Mononuclear cell (primary cell): ENCODE data around the gene B3GNT9. TPM values are rescaled to one million over a fixed set of nuclear protein-coding genes. Genes with fewer than 3 reads are reported as not detected.
A peak's percentile ranks its signal among the peaks of the same experiment; 100 is the strongest.

Experiments used
- H3K27me3 ChIP-seq: 2 replicates; pipeline ENCODE4 v1.6.0; 2011; ENCODE audit warnings: low read length, control low read depth; ENCODE audit not compliant: insufficient read depth
- H3K4me1 ChIP-seq: 2 replicates; pipeline ENCODE4 v1.5.1; 2011; ENCODE audit warnings: mild to moderate bottlenecking, low read length, control low read depth; ENCODE audit not compliant: insufficient read depth
- H3K4me3 ChIP-seq: 2 replicates; pipeline ENCODE4 v1.5.1; 2011; ENCODE audit warnings: mild to moderate bottlenecking, low read length, moderate library complexity
- H3K9me3 ChIP-seq: 2 replicates; pipeline ENCODE4 v1.5.1; 2011; ENCODE audit warnings: low read depth, mild to moderate bottlenecking, control low read depth, low read length
- total RNA-seq: library from RNA; depleted of rRNA; stranded (reverse); fragments of >200 nt; gene quantifications from one replicate; pipeline ENCODE4 v1.2.3, GENCODE V29; 2012

The B3GNT9 gene
- total RNA-seq, 1 donor: 2.0 TPM

DNA sequence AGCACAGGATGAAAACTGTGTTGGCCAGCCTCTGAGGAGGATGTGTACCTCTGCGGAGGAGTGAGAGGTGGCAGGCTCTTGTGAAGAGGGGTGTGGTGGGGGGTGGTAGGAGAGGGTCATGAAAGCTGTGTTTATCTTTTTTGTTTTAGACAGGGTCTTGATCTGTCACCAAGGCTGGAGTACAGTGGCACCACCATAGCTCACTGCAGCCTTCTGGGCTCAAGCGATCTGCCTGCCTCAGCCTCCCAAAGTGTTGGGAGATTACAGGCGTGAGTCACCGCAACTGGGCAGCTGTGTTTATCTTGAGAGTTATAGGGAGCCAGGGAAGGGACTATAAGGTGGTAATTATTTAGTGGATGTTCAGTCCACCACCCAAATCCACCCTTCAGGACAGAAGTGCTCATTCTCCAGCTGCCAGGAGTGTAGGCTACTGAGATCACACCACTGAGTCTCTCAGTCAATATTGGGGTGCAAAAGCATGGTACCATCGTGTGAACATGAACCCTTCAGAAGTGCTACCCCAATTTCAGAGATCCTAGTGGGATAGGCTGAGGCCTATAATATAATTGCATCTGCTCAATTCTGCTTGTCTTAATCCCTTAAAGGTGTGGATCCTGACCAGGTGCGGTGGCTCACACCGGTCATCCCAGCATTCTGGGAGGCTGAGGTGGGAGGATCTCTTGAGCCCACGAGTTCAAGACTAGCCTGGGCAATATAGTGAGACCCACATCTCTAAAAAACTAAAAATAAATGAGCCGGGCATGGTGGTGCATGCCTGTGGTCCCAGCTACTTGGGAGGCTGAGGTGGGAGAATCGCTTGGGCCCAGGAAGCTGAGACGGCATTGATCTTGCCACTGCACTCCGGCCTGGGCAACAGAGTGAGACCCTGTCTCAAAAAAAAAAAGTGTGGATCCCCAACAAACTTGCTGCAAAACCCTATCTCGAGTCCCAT, 39.9 kb upstream of the B3GNT9 start:
- Histone ChIP-seq H3K4me3 (no peak overlapping the region), H3K27me3 (no peaks in the 10 kb centered on the region), H3K9me3 (no peaks in the 10 kb centered on the region), H3K4me1 (peaks cover 32% of the 10 kb centered on the region)

GRCh38 chr16:67190041-67190440, 39.2 kb upstream of the B3GNT9 start, which contains the start of gene EXOC3L1:
TSS of gene EXOC3L1 (minus strand) at chr16:67190136. CDS start at chr16:67189676, 460 bp downstream.
- Histone ChIP-seq H3K4me3 (no peak within 1 kb of the TSS), H3K9me3 (no peaks in the 10 kb centered on the region), H3K4me1 (peaks cover 39% of the 10 kb centered on the region), H3K27me3 (no peaks in the 10 kb centered on the region)

DNA sequence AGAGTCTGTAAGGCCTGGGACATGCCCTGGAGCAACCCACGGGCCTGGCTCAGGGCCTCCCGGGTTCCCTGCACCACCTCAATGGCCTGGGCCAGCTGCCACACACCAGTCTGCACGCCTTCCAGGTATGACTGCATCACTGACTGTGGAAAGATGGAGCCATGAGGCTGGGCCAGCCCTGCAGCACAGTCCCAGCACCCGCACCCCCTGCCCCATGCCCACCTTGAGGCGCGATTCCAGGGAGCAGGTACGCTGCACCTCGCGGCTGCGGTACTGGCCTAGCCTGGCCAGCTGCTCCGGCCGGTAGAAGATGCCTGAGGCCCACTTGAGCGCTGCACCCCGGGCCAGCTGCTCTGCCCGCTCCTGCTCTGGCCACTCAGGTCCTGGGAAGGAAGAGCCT, 38.0 kb upstream of the B3GNT9 start:
- Histone ChIP-seq H3K27me3 (no peaks in the 10 kb centered on the region), H3K4me1 (peaks cover 43% of the 10 kb centered on the region), H3K4me3 (no peak overlapping the region), H3K9me3 (no peaks in the 10 kb centered on the region)

DNA sequence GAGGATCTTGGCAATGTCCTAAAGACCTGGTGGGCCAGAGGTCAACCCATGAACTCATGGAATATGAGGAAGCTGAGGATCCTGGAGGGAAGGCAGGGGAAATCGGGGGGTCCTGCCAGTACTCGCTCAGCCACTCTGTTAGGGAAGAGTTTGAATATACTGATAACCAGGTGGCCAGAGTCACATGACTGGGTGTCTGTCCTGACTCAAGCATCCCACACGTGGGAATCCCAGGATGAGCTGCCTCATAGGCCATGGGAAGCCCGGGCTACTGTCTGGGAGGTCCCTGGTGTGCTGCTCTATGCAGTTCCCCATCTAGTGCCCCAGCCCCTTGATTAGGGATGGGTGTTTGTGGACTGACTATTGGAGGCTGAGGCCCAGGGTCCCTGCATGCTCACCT, 37.5 kb upstream of the B3GNT9 start:
- Histone ChIP-seq H3K4me3 (no peak overlapping the region), H3K27me3 (no peaks in the 10 kb centered on the region), H3K4me1 (peaks cover 39% of the 10 kb centered on the region), H3K9me3 (no peaks in the 10 kb centered on the region)

DNA sequence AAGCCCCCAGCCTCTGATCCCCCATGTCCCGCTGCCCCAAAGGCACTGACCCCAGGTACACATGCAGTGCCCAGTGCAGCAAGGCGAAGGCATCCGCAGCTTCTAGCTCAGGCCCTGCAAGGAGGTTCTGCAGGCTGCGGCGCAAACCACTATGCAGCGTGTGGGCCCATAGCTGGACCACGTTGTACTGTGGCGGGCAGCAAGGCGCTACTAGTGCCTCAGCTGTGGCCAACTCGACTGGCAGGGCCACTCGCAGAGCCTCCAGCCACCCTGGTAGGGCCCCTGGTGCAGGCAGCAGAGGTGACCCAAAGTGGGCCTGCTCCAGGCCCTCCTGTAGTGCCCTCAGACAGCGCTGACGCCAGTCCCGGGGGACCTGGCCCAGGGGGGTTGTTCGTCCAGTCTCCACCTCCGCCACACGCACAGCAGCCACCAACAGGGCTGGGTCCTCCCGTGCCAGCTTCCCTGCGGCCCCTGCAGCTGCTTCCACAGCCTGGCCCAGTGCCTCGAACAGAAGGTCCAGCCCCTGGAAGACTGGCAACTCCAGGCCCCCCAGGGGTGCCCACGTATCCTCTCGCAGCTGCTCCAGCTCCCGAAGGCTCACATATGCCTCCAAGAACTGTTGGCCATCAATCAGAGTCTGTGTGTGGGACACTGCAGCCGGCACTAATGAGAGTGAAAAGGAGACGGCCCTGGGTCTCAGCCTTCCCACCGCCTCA, 36.5 kb upstream of the B3GNT9 start:
- H3K27me3 ChIP-seq: no peaks in the 10 kb centered on the region
- H3K9me3 ChIP-seq: no peaks in the 10 kb centered on the region
- no peak overlapping the region for H3K4me3 ChIP-seq
- H3K4me1 ChIP-seq: peaks cover 39% of the 10 kb centered on the region

- Histone ChIP-seq H3K27me3 (no peaks in the 10 kb centered on the region), H3K4me3 (no peak overlapping the region), H3K9me3 (no peaks in the 10 kb centered on the region), H3K4me1 (peaks cover 36% of the 10 kb centered on the region)
Observed at GRCh38 chr16:67186550-67186950, 35.8 kb upstream of the B3GNT9 start.

- H3K4me1 ChIP-seq: peaks cover 33% of the 10 kb centered on the region
- H3K27me3 ChIP-seq: no peaks in the 10 kb centered on the region
- H3K4me3 ChIP-seq: peak overlapping the region; percentile 71
- H3K9me3 ChIP-seq: no peaks in the 10 kb centered on the region
Observed at GRCh38 chr16:67185651-67186134, 34.9 kb upstream of the B3GNT9 start.

DNA sequence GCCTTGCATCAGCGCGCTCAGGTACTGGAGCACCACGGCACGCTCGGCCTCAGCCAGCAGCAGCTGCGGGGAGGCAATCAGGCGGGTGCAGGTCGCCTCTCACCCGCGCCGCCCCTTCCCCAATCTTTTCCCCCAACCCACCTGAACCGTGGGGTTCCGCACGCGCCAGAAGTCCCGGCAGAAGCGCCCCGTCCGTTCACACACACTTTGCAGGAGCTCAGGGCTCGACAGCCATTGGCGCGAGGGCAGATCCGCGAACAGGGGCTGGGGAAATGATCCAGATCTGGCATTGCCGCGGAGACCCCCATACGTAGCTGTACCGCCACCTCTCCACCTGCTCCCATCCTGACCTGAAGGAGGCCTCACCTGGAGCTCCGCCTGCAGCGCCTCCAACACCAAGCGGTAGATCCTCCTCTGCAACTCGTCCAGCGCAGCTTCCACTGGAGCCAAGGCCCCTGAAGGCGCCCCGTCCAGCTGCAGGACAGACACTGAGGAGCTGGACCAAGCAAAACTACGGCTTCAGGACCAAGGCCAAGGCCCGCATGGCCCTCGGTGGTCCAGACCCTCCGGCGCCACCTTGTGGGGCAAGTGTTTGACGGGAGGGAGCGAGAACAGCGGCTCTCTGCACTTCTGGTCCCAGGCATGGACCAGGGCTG, 34.3 kb upstream of the B3GNT9 start:
- no peaks in the 10 kb centered on the region for H3K27me3 ChIP-seq
- H3K9me3 ChIP-seq: no peaks in the 10 kb centered on the region
- H3K4me3 ChIP-seq: peak overlapping the region; percentile 71
- peaks cover 33% of the 10 kb centered on the region for H3K4me1 ChIP-seq

DNA sequence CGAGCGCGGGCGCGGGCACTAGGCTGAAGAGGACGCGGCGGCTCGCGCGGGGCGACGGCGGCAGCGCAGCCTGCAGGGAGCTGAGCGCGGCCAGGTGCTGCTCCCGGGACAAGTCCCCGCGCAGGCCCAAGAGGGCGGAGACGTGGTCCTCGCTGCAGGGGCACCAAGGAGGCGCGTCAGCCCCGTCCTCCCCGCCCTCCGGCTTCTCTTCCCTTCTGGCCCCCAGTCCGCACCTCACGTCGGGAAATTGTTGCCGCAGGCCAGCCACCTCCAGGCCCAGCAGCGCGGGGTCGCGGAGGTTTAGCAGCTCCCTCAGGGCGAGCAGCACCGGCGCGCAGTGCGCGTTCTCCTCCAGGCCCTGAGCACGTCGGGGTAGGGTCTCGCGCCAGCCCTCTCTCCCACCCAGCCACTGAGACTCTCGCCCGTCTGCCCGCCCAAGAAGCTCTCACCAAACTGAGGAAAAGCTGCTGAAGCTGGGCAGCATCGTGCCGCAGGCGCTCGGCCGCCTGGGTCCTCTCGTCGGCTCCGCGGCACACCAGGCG, 33.7 kb upstream of the B3GNT9 start:
- H3K27me3 ChIP-seq: no peaks in the 10 kb centered on the region

GRCh38 chr16:67183627-67184452, 33.0 kb upstream of the B3GNT9 start, which contains the start of gene MATCAP1:
TSS of gene MATCAP1 (minus strand) at chr16:67183963. CDS start at chr16:67180610, 3,353 bp downstream.
- Histone ChIP-seq H3K4me3 (peak within 1 kb of the TSS; percentile 71), H3K4me1 (peaks cover 33% of the 10 kb centered on the region), H3K9me3 (no peaks in the 10 kb centered on the region), H3K27me3 (peaks cover 2% of the 10 kb centered on the region)

More for the DNA sequence above, 33.7 kb upstream of the B3GNT9 start:
- Histone ChIP-seq H3K4me1 (peaks cover 33% of the 10 kb centered on the region), H3K4me3 (peak overlapping the region; percentile 71), H3K9me3 (no peaks in the 10 kb centered on the region)

DNA sequence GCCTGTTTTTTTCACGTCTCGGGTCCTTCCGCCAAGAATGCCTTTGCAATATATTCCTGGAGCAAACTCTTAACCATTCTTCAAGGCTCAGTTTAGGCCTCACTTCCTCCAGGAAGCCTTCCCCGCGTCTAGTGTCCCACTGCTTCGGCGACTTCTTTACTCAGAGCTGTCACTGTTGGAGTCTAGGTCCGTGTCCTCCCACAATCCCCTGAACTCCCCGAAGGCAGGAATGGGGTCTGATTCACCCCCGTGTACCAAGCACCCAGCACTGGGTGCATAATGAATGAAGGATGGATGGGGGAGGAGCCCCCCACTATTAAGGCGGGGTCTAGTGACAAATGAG, 32.5 kb upstream of the B3GNT9 start:
- Histone ChIP-seq H3K9me3 (no peaks in the 10 kb centered on the region), H3K4me3 (peak overlapping the region; percentile 71), H3K4me1 (peaks cover 39% of the 10 kb centered on the region), H3K27me3 (peaks cover 2% of the 10 kb centered on the region)

DNA sequence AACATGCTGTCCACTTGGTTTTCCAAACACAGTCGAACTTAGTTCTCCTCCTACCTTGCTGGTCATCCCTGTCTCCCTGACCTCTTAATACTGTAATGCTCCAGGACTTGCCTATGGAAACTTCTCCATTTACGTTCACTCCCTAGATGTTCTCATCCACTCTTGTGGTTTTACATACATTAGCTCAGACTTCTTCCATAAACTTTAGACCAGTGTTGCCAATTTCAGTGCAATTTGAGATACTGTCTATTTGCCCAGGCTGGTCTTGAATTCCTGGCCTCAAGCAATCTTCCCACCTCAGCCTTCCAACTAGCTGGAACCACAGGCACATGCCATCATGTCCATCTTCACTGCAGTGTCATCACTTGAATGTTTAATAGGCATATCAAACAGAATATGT, 31.5 kb upstream of the B3GNT9 start:
- H3K27me3 ChIP-seq: peaks cover 7% of the 10 kb centered on the region
- H3K4me1 ChIP-seq: peaks cover 44% of the 10 kb centered on the region
- H3K9me3 ChIP-seq: no peaks in the 10 kb centered on the region
- no peak overlapping the region for H3K4me3 ChIP-seq

DNA sequence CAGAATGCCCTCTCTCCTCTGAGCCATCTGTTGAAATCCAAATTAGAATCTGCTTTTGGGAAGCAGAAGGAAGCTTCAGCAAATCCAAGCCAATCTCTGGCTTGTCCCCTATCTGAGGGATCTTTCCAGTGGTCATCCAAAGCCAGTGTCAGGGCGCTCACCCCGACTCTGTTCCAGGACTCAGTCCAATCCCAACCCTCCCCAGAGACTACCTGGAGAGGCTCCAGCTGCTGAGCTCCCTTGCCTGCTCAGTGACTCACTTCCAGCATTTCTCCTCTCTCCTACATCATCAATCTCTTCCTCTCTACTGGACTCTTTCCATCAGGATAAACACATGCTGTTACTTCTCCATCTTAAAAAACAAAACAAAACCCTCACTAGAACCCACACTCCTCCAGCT, 30.5 kb upstream of the B3GNT9 start:
- Histone ChIP-seq H3K4me1 (peaks cover 44% of the 10 kb centered on the region), H3K9me3 (no peaks in the 10 kb centered on the region), H3K27me3 (peaks cover 7% of the 10 kb centered on the region), H3K4me3 (no peak overlapping the region)

DNA sequence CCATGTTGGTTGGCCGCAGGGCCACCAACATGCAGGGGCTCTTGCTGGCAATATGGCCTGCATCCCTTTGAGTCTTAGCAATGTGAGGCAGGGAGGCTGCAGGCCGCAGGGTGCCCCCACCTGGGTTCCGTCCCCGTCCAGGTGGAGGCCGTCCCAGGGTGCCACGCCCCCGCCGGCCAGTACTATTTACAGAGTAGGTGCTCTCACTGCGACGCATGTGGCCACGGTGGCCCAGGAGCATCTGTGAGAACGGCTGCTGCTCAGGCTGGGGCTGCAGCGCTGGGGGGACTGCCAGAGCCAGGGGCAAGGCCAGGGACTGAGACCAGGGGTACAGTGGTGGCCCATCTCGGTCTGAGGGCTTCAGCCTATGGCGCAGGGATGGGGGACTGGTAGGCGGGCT, 29.4 kb upstream of the B3GNT9 start:
- Histone ChIP-seq H3K4me3 (no peak overlapping the region), H3K4me1 (peaks cover 34% of the 10 kb centered on the region), H3K9me3 (no peaks in the 10 kb centered on the region)

More for the DNA sequence above, 29.4 kb upstream of the B3GNT9 start:
- H3K27me3 ChIP-seq: peaks cover 10% of the 10 kb centered on the region
